Activated T-helper 1 cell treated with Interleukin-2 at 50 U/mL for 16 hours (primary cell): ENCODE data around the gene DHRSX.
"Not testable (repeated sequence)": the region's sequence is repeated elsewhere in the genome, so short reads cannot be mapped to it uniquely, and the experiment has no call there.

Experiments
- DNase-seq: peaks from one replicate; pipeline ENCODE4 v3.0.0-alpha.2; 2020; ENCODE audit warnings: low read depth

DHRSX gene

GRCh38 chrX:2211667-2212066 lies 289.1 kb downstream of the DHRSX start:
- not testable (repeated sequence) for DNase-seq

GRCh38 chrX:2193273-2193592 lies 307.5 kb downstream of the DHRSX start:
- no peak for DNase-seq

GRCh38 chrX:2192584-2193272 lies 308.0 kb downstream of the DHRSX start:
- DNase-seq, result no peak

GRCh38 chrX:2188840-2189239 lies 311.9 kb downstream of the DHRSX start:
- DNase-seq, result no peak

GRCh38 chrX:2188330-2188792 lies 312.4 kb downstream of the DHRSX start:
- no peak for DNase-seq

GRCh38 chrX:2187352-2188115 lies 313.2 kb downstream of the DHRSX start:
- no peak for DNase-seq

- no peak for DNase-seq
Measured at GRCh38 chrX:2185341-2186082, 315.3 kb downstream of the DHRSX start.

GRCh38 chrX:2184089-2184488 lies 316.7 kb downstream of the DHRSX start:
- DNase-seq, result no peak

GRCh38 chrX:2183193-2183725 lies 317.5 kb downstream of the DHRSX start:
- no peak for DNase-seq

GRCh38 chrX:2177541-2177940 lies 323.2 kb downstream of the DHRSX start:
- DNase-seq, result no peak

- DNase-seq, result no peak
Measured at GRCh38 chrX:2176733-2177132, 324.0 kb downstream of the DHRSX start.

- DNase-seq, result no peak
Measured at GRCh38 chrX:2176274-2176673, 324.5 kb downstream of the DHRSX start.

- no peak for DNase-seq
Measured at GRCh38 chrX:2172359-2172758, 328.4 kb downstream of the DHRSX start.
